ENCODE measurements around the gene VWA8. TPM values are rescaled to one million over a fixed set of nuclear protein-coding genes. Genes with fewer than 3 reads are reported as not detected.

VWA8 gene
- total and polyA plus RNA-seq, 7 donors, result 3.0 to 37.5 (median 24.7) TPM

DNA sequence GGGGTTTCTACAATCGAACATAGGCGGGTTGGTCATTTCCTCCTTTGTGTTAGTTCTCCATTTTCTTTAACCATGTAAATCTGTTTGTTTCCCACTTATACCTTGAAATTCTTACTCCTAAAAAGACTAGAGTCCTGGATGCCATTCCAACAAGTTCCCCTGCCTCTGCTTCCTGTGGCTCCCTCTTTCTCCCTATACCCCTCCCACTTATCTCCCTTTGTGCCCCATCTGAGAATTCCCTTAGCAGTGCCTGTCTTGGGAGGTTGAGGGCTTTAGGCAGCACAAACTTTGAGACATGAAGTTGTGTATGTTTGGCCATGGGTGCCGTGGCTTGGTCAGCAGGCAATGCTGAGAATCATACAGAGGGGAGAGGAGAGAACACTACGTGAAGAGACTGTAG is 327.1 kb downstream of the VWA8 start:
- TF ChIP-seq POLR2AphosphoS5 (IDR thresholded peaks at IDR 0.05) (no peak), POLR2A (IDR thresholded peaks at IDR 0.05) (no peak), EP300 (IDR thresholded peaks at IDR 0.05) (no peak)
- TF ChIP-seq, protein P1, sequence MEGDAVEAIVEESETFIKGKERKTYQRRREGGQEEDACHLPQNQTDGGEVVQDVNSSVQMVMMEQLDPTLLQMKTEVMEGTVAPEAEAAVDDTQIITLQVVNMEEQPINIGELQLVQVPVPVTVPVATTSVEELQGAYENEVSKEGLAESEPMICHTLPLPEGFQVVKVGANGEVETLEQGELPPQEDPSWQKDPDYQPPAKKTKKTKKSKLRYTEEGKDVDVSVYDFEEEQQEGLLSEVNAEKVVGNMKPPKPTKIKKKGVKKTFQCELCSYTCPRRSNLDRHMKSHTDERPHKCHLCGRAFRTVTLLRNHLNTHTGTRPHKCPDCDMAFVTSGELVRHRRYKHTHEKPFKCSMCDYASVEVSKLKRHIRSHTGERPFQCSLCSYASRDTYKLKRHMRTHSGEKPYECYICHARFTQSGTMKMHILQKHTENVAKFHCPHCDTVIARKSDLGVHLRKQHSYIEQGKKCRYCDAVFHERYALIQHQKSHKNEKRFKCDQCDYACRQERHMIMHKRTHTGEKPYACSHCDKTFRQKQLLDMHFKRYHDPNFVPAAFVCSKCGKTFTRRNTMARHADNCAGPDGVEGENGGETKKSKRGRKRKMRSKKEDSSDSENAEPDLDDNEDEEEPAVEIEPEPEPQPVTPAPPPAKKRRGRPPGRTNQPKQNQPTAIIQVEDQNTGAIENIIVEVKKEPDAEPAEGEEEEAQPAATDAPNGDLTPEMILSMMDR (IDR thresholded peaks at IDR 0.05), result no peak
- intact Hi-C loops (cut with DNase I), result no loop called here
- H3K27me3 ChIP-seq, result no peaks in the 10 kb centered on the region
- no peak overlapping the region for H3K4me3 ChIP-seq
- peaks cover 0 to 15% (median 7%) of the 10 kb centered on the region in 4 donors for H3K4me1 ChIP-seq
- H3K9me3 ChIP-seq, result no peaks in the 10 kb centered on the region
- H3K27ac ChIP-seq, result no peak overlapping the region
- 87 to 91% methylated on average over 4 of the region's 4 CpGs for whole genome bisulfite sequencing, 2 donors
- H3K36me3 ChIP-seq, result no peaks in the 10 kb centered on the region
- DNase-seq, result no peak

GRCh38 chr13:41631296-41631965 is 329.5 kb downstream of the VWA8 start:
- TF ChIP-seq, protein P1 (IDR thresholded peaks at IDR 0.05), result no peak
- TF ChIP-seq EP300 (IDR thresholded peaks at IDR 0.05), result no peak
- no peak for TF ChIP-seq POLR2AphosphoS5 (IDR thresholded peaks at IDR 0.05)
- no peak for TF ChIP-seq POLR2A (IDR thresholded peaks at IDR 0.05)
- Histone ChIP-seq H3K27me3 (no peaks in the 10 kb centered on the region), H3K9me3 (no peaks in the 10 kb centered on the region), H3K4me3 (no peak overlapping the region), H3K4me1 (peaks cover 0 to 13% (median 7%) of the 10 kb centered on the region in 4 donors), H3K36me3 (no peaks in the 10 kb centered on the region), H3K27ac (peak overlapping the region in 1 of 4 donors; percentile 41)
- intact Hi-C loops (cut with DNase I), result no loop called here
- no peak for DNase-seq
- WGBS, 2 donors, result 90 to 91% methylated on average over 5 of the region's 5 CpGs

GRCh38 chr13:41627425-41627824 is 333.5 kb downstream of the VWA8 start:
- Histone ChIP-seq H3K27me3 (no peaks in the 10 kb centered on the region), H3K4me3 (no peak overlapping the region), H3K36me3 (no peaks in the 10 kb centered on the region), H3K27ac (no peak overlapping the region), H3K9me3 (no peaks in the 10 kb centered on the region), H3K4me1 (peaks cover 0 to 23% (median 17%) of the 10 kb centered on the region in 4 donors)
- DNase-seq, result no peak
- TF ChIP-seq EP300 (IDR thresholded peaks at IDR 0.05) (no peak), POLR2AphosphoS5 (IDR thresholded peaks at IDR 0.05) (no peak), POLR2A (IDR thresholded peaks at IDR 0.05) (no peak)
- TF ChIP-seq, protein P1 (IDR thresholded peaks at IDR 0.05), result no peak
- intact Hi-C loops (cut with DNase I), result no loop called here
- WGBS, 2 donors, result 99% methylated on average over 5 of the region's 5 CpGs

DNA sequence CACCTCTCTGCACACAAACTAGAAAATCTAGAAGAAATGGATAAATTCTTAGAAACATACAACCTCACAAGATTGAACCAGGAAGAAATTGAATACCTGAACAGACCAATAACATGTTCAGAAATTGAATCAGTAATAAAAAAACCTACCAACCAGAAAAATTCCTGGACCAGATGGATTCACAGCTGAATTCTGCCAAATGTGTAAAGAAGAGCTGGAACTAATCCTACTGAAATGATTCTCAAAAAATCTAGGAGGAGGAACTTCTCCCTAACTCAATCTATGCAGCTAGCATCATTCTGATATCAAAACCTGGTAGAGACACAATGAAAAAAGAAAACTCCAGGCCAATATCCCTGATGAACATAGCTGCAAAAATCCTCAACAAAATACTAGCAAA is 336.9 kb downstream of the VWA8 start:
- DNase-seq, result no peak
- H3K27ac ChIP-seq, result no peak overlapping the region
- H3K4me3 ChIP-seq, result no peak overlapping the region
- TF ChIP-seq POLR2AphosphoS5 (IDR thresholded peaks at IDR 0.05) (no peak), POLR2A (IDR thresholded peaks at IDR 0.05) (no peak)
- TF ChIP-seq, protein P1 (IDR thresholded peaks at IDR 0.05), result no peak
- H3K36me3 ChIP-seq, result no peaks in the 10 kb centered on the region
- H3K9me3 ChIP-seq, result no peaks in the 10 kb centered on the region
- no peaks in the 10 kb centered on the region for H3K27me3 ChIP-seq
- peaks cover 0 to 30% (median 22%) of the 10 kb centered on the region in 4 donors for H3K4me1 ChIP-seq
- intact Hi-C loops (cut with DNase I), result no loop called here
